ENCODE measurements around the gene ARHGAP5.

The ARHGAP5 gene

DNA sequence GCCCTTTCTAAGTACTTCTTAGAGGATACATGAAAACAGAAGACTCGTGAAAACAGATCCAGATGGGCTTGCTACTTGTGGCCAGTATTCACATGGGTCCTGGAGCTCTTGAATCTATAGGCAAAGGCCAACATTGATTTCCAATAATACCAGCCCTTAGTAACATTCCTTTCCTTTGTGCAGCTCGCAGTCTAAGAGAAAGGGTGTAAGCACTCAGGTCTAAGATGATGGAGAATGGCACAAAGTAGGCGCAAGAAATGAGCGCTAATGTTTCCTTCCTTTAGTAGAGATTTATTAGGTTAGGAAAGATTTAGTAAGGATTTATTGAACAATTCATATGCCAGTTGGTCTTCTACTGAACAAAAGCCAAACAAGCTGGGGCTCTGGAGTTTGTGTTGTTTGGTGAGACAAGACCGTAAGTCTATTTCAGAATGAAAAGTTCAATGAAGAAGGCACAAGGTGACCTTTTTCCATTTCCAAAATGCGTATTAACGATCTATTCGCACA lies 125.4 kb downstream of the ARHGAP5 start:
- Histone ChIP-seq H3K4me3 (peak overlapping the region; percentile 84), H3K27ac (peak overlapping the region; percentile 80 to 91)
- TF ChIP-seq, protein P1, sequence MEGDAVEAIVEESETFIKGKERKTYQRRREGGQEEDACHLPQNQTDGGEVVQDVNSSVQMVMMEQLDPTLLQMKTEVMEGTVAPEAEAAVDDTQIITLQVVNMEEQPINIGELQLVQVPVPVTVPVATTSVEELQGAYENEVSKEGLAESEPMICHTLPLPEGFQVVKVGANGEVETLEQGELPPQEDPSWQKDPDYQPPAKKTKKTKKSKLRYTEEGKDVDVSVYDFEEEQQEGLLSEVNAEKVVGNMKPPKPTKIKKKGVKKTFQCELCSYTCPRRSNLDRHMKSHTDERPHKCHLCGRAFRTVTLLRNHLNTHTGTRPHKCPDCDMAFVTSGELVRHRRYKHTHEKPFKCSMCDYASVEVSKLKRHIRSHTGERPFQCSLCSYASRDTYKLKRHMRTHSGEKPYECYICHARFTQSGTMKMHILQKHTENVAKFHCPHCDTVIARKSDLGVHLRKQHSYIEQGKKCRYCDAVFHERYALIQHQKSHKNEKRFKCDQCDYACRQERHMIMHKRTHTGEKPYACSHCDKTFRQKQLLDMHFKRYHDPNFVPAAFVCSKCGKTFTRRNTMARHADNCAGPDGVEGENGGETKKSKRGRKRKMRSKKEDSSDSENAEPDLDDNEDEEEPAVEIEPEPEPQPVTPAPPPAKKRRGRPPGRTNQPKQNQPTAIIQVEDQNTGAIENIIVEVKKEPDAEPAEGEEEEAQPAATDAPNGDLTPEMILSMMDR (IDR thresholded peaks at IDR 0.05) = no peak
- DNase-seq (ENCODE audit: low spot score) = no peak

DNA sequence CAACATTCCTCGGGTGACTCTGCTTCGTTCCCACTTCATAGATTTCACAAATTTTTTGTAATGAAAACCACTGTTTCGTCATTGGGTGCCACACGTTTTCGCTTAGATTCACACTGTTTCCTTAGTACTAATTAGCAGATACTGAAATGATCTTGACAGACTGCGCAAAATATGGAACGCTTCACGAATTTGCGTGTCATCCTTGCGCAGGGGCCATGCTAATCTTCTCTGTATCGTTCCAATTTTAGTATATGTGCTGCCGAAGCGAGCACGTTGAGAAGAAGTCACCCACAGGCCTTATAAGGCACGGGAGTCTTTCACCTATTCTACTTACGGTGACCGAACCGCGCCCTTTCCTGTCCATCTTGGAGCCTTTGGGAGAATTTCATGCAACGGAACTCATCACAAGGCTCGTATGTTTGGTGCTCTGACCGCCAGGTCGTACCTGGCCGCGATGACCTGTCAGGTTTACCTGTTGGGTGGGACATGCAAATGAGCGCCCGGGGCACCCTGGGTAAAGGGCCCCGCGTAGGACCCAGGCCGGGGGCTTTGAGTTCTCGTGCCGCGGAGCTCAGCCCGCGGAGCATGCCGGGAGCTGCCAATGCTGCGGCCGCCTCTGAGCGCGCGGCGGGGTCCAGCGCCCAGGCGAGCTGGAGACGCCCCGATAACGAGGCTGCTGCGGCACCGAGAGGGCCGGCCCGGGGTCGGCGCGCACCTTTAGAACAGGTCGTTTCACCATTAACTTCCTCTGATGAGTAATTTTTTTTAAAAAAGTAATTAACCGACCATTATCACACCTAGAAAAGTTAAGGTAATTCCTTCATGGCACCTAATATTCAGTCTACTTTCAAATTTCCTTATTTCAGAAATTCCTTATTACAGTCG lies 126.1 kb downstream of the ARHGAP5 start, which contains the start of gene RNU6-8:
Gene RNU6-8, minus strand, starts transcription at position 272 of the 885 bp plus-strand sequence.
- TF ChIP-seq, protein P1 (IDR thresholded peaks at IDR 0.05) = no peak
- H3K4me3 ChIP-seq = peak within 1 kb of the TSS; percentile 84
- peak within 1 kb of the TSS; percentile 80 to 91 for H3K27ac ChIP-seq
- peak; percentile 91 for DNase-seq (ENCODE audit: low spot score)

DNA sequence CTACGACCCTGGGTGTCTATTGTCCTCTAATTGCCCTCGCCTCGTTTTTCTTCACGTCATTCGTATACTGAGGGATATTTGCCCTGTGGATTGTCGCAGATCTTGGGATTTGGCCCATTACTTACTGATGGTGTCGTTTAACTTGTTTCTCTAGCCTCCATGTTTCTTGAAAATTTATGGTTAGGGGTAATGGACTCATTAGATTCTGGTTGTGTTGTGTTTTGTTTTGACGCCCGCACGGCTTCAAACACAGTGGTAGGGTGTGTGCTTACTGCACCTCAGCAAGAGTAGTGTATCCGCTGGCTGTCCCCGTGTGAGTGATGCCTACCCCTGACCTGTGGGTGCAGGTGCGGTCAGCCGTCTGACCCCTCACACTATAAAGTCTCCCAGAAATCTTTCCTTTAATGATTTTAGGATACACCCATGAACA lies 126.8 kb downstream of the ARHGAP5 start:
- Histone ChIP-seq H3K4me3 (peak overlapping the region; percentile 84), H3K27ac (peak overlapping the region; percentile 80 to 91)
- TF ChIP-seq, protein P1 (IDR thresholded peaks at IDR 0.05) = no peak
- no peak for DNase-seq (ENCODE audit: low spot score)

DNA sequence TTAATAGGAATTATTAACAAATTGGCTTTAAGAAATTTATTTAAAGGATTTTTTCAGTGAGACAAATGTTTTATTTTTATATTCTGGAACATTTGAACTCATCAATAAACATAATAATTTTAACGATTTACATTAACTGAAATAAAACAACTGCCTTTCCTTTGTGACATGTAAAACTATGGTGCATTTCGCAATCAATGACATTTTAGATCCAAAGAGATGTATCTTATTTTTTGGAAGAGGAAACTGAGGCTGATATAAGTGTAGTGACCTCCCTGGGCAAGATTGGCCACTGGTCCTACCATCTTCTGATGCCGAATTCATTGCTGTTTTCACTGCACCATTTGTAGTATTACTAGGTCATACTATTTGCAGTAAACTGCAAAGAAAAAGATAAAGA lies 128.4 kb downstream of the ARHGAP5 start:
- TF ChIP-seq, protein P1 (IDR thresholded peaks at IDR 0.05) = no peak

DNA sequence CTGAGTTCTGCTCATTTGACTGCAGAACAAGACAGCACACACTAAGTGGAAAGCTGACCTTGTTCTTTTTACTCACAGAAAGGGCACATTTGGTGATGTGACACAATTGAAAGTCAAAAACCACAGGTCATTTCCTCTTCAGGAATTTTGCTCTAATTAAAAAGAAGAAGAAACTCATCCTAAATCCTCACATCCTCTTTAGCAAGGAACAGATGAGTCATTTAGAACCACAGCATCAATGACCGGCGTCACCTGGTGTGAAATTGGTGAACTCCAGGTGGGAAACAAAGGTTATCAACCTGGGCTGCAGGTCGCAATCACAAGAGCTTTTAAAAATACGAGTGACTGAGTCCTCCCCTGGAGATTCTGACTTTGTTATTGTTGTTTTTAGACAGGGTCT lies 128.9 kb downstream of the ARHGAP5 start:
- no peak overlapping the region for H3K27ac ChIP-seq
- H3K4me3 ChIP-seq = no peak overlapping the region
- TF ChIP-seq, protein P1 (IDR thresholded peaks at IDR 0.05) = no peak
- DNase-seq (ENCODE audit: low spot score) = no peak

More for the DNA sequence above, 128.4 kb downstream of the ARHGAP5 start:
- Histone ChIP-seq H3K27ac (no peak overlapping the region), H3K4me3 (no peak overlapping the region)
- DNase-seq (ENCODE audit: low spot score) = no peak

DNA sequence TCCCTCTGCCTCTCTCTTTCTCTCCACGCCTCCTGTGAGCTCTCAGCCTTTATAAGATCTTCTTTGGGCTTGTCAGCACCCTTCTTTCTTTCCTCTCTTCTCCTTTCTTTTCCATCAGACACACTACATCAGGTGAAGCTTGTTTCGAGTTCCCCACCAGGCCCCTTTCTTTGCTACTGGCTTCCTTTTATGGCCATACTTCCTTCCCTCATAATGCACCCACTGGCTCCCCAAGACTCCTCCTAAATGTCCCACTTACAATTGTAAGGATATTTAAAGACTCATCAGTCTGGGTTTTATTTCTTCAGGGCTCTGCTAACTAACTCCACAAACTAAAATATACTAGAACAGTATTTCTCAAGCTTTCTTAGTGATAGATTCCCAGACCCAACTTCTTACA lies 129.4 kb downstream of the ARHGAP5 start:
- no peak for DNase-seq (ENCODE audit: low spot score)
- no peak overlapping the region for H3K27ac ChIP-seq
- no peak overlapping the region for H3K4me3 ChIP-seq
- TF ChIP-seq, protein P1 (IDR thresholded peaks at IDR 0.05) = no peak
